Activated CD8-positive, alpha-beta T cell treated with anti-CD3 and anti-CD28 coated beads for 36 hours (primary cell): ENCODE measurements around the gene SORCS2. TPM values are rescaled to one million over a fixed set of nuclear protein-coding genes. Genes with fewer than 3 reads are reported as not detected.

Experiments used
- ATAC-seq: fragments of 200-7000 bp; cut with Tn5 transposase; one replicate; pipeline ENCODE4 v1.10.0; 2021; ENCODE audit warnings: mild to moderate bottlenecking, moderate library complexity
- CTCF ChIA-PET: fragments of 350-600 bp; sonication (Branson Sonifier 250); formaldehyde crosslinking; loops from one replicate; lab custom pipeline; 2021; ENCODE audit warnings: antibody characterized with exemption; lab: Charles Lee
- POLR2A ChIA-PET: fragments of 350-600 bp; sonication (Branson Sonifier 250); formaldehyde crosslinking; loops from one replicate; lab custom pipeline; 2021; ENCODE audit warnings: antibody characterized with exemption; lab: Charles Lee
- DNase-seq: peaks from one replicate; pipeline ENCODE4 v3.0.0-alpha.2; 2020
- H3K27ac Mint-ChIP-seq: one replicate; pipeline ENCODE4 v1.8.0; 2021; ENCODE audit warnings: mild to moderate bottlenecking, mixed read lengths
- H3K27me3 Mint-ChIP-seq: one replicate; pipeline ENCODE4 v1.8.0; 2021; ENCODE audit warnings: mixed read lengths
- H3K36me3 Mint-ChIP-seq: one replicate; pipeline ENCODE4 v1.8.0; 2021; ENCODE audit warnings: low read depth, mixed read lengths
- H3K4me1 Mint-ChIP-seq: one replicate; pipeline ENCODE4 v1.8.0; 2021; ENCODE audit warnings: low read depth, mixed read lengths
- H3K4me3 Mint-ChIP-seq: one replicate; pipeline ENCODE4 v1.8.0; 2021; ENCODE audit warnings: mild to moderate bottlenecking, moderate library complexity, mixed read lengths
- H3K9me3 Mint-ChIP-seq: one replicate; pipeline ENCODE4 v1.8.0; 2021; ENCODE audit warnings: mixed read lengths
- intact Hi-C: fragments of 100-400 bp; cut with micrococcal nuclease; formaldehyde crosslinking; loops from one replicate; pipeline ENCODE4 v1.10.0; 2022
- total RNA-seq, 2 experiments: library from RNA; stranded (reverse); gene quantifications; one replicate each; pipeline ENCODE4 v1.2.3, GENCODE V29; 2021
- TF ChIP-seq, protein P1 (sequence below): fragments of 200-600 bp; IDR thresholded peaks from one replicate; pipeline ENCODE4 v1.8.0; 2022; ENCODE audit warnings: antibody characterized with exemption, mild to moderate bottlenecking

Gene SORCS2
- total RNA-seq, 2 experiments from 2014 or later = 0.05 TPM; not detected in 1

- ChIA-PET POLR2A (no interaction called here), CTCF (no interaction called here)
- Mint-ChIP-seq H3K36me3 (no peaks in the 10 kb centered on the region), H3K4me3 (no peak overlapping the region), H3K27me3 (peaks cover 5% of the 10 kb centered on the region), H3K27ac (no peak overlapping the region), H3K4me1 (no peaks in the 10 kb centered on the region), H3K9me3 (no peaks in the 10 kb centered on the region)
- ATAC-seq (no peak), DNase-seq (no peak)
- TF ChIP-seq, protein P1, sequence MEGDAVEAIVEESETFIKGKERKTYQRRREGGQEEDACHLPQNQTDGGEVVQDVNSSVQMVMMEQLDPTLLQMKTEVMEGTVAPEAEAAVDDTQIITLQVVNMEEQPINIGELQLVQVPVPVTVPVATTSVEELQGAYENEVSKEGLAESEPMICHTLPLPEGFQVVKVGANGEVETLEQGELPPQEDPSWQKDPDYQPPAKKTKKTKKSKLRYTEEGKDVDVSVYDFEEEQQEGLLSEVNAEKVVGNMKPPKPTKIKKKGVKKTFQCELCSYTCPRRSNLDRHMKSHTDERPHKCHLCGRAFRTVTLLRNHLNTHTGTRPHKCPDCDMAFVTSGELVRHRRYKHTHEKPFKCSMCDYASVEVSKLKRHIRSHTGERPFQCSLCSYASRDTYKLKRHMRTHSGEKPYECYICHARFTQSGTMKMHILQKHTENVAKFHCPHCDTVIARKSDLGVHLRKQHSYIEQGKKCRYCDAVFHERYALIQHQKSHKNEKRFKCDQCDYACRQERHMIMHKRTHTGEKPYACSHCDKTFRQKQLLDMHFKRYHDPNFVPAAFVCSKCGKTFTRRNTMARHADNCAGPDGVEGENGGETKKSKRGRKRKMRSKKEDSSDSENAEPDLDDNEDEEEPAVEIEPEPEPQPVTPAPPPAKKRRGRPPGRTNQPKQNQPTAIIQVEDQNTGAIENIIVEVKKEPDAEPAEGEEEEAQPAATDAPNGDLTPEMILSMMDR = no peak
- intact Hi-C loops = no loop called here
These were observed 61.0 kb downstream of the SORCS2 start for GRCh38 chr4:7253341-7253700.

GRCh38 chr4:7253837-7254236 is 61.5 kb downstream of the SORCS2 start:
- Mint-ChIP-seq H3K27me3 (peaks cover 5% of the 10 kb centered on the region), H3K36me3 (no peaks in the 10 kb centered on the region), H3K4me3 (no peak overlapping the region), H3K9me3 (no peaks in the 10 kb centered on the region), H3K4me1 (no peaks in the 10 kb centered on the region), H3K27ac (no peak overlapping the region)
- no peak for ATAC-seq
- intact Hi-C loops = no loop called here
- TF ChIP-seq, protein P1 = no peak
- no peak for DNase-seq
- CTCF ChIA-PET = no interaction called here
- POLR2A ChIA-PET = no interaction called here

DNA sequence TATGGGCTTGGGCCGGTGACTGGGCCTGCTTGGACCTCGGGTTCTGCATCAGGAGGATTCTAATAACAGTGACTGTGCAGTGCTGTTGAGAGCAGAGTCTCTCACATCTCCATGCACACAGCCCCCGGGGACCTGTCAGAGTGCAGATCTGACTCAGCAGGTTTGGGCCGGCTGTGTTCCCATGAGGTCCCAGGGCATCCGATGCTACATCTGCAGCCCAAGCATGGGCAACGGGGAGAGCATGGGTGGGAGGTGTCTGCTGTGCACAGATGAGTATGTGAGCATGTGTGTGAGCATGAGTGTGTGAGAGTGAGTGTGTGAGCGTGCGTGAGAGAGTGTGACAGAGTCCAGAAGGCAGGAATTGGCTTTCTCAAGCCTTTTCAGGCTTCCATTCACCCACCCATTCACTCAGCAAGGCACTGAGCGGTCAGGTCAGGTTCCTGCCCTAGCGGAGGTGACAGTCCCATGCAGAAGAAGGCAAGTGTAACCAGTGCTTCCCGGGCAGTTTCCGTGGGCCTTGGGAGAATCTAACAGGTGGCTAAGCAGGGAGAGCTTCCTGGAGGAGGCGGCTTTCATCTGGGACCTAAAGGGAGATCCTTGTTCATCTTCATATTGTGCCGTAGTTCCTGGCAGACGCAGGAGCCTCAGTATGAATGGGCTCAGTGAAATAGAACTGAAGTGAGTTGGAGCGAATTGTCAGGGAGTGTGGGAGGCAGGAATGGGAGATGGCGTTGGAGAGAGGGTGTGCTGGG is 62.6 kb downstream of the SORCS2 start:
- CTCF ChIA-PET = no interaction called here
- Mint-ChIP-seq H3K27me3 (peaks cover 5% of the 10 kb centered on the region), H3K27ac (no peak overlapping the region), H3K36me3 (no peaks in the 10 kb centered on the region), H3K9me3 (no peaks in the 10 kb centered on the region), H3K4me1 (no peaks in the 10 kb centered on the region), H3K4me3 (no peak overlapping the region)
- no peak for DNase-seq
- ATAC-seq = no peak
- intact Hi-C loops = no loop called here
- TF ChIP-seq, protein P1 = no peak
- POLR2A ChIA-PET = no interaction called here

GRCh38 chr4:7255488-7255881 is 63.1 kb downstream of the SORCS2 start:
- intact Hi-C loops = no loop called here
- Mint-ChIP-seq H3K27me3 (peaks cover 8% of the 10 kb centered on the region), H3K4me3 (no peak overlapping the region), H3K9me3 (no peaks in the 10 kb centered on the region), H3K4me1 (no peaks in the 10 kb centered on the region), H3K36me3 (no peaks in the 10 kb centered on the region), H3K27ac (no peak overlapping the region)
- TF ChIP-seq, protein P1 = no peak
- ATAC-seq (no peak), DNase-seq (no peak)
- ChIA-PET POLR2A (no interaction called here), CTCF (no interaction called here)

DNA sequence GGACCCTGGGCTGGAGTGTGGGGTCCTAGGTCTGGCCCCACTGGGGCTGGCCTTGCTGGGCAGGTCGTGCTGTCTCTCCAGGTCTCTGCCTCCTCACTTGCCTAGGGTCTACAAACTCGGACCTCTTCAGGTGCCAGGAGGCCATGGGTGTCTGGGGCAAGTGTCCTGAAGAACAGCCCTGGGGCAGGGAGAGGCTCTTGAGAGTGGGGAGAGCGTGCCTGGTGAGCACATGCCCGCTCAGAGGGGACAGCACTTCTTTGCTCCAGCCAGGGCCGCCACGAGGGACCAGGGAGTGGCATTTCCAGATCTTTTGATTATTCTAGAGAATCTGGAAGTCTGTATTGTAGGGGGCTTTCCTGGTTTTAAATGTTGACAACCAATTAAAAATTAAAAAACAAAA is 63.7 kb downstream of the SORCS2 start:
- no peak for DNase-seq
- Mint-ChIP-seq H3K4me3 (no peak overlapping the region), H3K27ac (no peak overlapping the region), H3K4me1 (no peaks in the 10 kb centered on the region), H3K27me3 (peaks cover 8% of the 10 kb centered on the region), H3K9me3 (no peaks in the 10 kb centered on the region), H3K36me3 (no peaks in the 10 kb centered on the region)
- POLR2A ChIA-PET = no interaction called here
- CTCF ChIA-PET = no interaction called here
- intact Hi-C loops = no loop called here
- TF ChIP-seq, protein P1 = no peak
- no peak for ATAC-seq
